Suprapubic skin (tissue), 4 donors: Measurements from ENCODE around the gene MTMR12. TPM values are rescaled to one million over a fixed set of nuclear protein-coding genes. Genes with fewer than 3 reads are reported as not detected.

Experiments
- DNase-seq, 2 donors: peaks; one replicate each; pipeline ENCODE4 v3.0.0-alpha.2; 2019; ENCODE audit warnings: low spot score in 2 of 2
- H3K27ac ChIP-seq: fragments of 200-600 bp; sonication (generic); one replicate; pipeline ENCODE4 v1.5.1; 2019
- H3K27me3 ChIP-seq: fragments of 200-600 bp; sonication (generic); one replicate; pipeline ENCODE4 v1.5.1; 2019
- H3K36me3 ChIP-seq: fragments of 200-600 bp; sonication (generic); one replicate; pipeline ENCODE4 v1.5.1; 2019
- H3K4me1 ChIP-seq: fragments of 200-600 bp; sonication (generic); one replicate; pipeline ENCODE4 v1.5.1; 2019
- H3K4me3 ChIP-seq: fragments of 200-600 bp; sonication (generic); one replicate; pipeline ENCODE4 v1.5.1; 2019; ENCODE audit warnings: mild to moderate bottlenecking
- H3K9me3 ChIP-seq: fragments of 200-600 bp; sonication (generic); one replicate; pipeline ENCODE4 v1.5.1; 2019
- EP300 ChIP-seq: sonication (generic); formaldehyde crosslinking; IDR thresholded peaks from one replicate; pipeline ENCODE4 v1.6.1; 2017; ENCODE audit warnings: antibody characterized with exemption
- POLR2A ChIP-seq, 2 donors: fragments of 450-650 bp; IDR thresholded peaks; one replicate each; pipeline ENCODE4 v1.6.1; 2017; ENCODE audit warnings: antibody characterized with exemption in 2 of 2, mild to moderate bottlenecking in 2 of 2, moderate library complexity in 2 of 2
- POLR2AphosphoS5 ChIP-seq, 3 donors: sonication (generic); formaldehyde crosslinking; IDR thresholded peaks; one replicate each; pipeline ENCODE4 v1.6.1; 2017; ENCODE audit warnings: antibody characterized with exemption in 3 of 3
- WGBS: methylation state at CpG from one replicate; pipeline ENCODE4 v1.1.5; 2018; 5-methylcytosine and 5-hydroxymethylcytosine counted together
- total RNA-seq, 4 donors: library from RNA; depleted of rRNA; stranded (reverse); fragments of >200 nt; gene quantifications; one replicate each; pipeline ENCODE4 v1.1.0, GENCODE V29; 2016
- TF ChIP-seq, protein P1 (sequence below), 2 donors: fragments of 200-600 bp in 1 of 2; fragments of 450-650 bp in 1 of 2; sonication (generic) in 1 of 2; IDR thresholded peaks; one replicate each; pipeline ENCODE4 v1.5.1; 2016 to 2019; ENCODE audit warnings: antibody characterized with exemption in 2 of 2, mild to moderate bottlenecking in 1 of 2, moderate library complexity in 1 of 2

Gene MTMR12
- total RNA-seq, 4 donors from 2014 or later = 28.1 to 43.6 (median 40.6) TPM

DNA sequence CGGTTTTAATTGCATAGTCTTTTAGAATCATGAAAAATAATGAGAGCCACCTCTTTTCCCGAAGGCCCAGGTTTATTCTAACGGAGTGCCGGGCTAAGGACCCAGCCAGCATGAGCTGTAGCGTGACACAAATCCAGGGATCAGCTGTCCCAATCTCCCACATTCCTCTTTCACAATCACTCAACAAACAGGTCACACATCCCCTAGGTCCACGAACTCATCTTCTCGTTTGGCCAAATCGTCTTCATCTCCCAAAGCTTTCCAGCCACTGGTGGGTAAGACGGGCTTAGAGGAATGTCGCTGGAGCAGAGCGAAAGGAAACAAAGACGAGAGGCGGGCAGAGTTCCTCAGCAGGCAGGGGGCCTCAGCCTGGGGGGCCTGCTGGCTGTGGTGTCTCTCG lies 83.2 kb downstream of the MTMR12 start:
- Histone ChIP-seq H3K27me3 (no peaks in the 10 kb centered on the region), H3K4me1 (peaks cover 29% of the 10 kb centered on the region), H3K27ac (no peak overlapping the region), H3K4me3 (no peak overlapping the region), H3K36me3 (peaks cover 25% of the 10 kb centered on the region), H3K9me3 (no peaks in the 10 kb centered on the region)
- DNase-seq = no peak
- 94% methylated on average over 14 of the region's 14 CpGs for WGBS
- TF ChIP-seq, protein P1, sequence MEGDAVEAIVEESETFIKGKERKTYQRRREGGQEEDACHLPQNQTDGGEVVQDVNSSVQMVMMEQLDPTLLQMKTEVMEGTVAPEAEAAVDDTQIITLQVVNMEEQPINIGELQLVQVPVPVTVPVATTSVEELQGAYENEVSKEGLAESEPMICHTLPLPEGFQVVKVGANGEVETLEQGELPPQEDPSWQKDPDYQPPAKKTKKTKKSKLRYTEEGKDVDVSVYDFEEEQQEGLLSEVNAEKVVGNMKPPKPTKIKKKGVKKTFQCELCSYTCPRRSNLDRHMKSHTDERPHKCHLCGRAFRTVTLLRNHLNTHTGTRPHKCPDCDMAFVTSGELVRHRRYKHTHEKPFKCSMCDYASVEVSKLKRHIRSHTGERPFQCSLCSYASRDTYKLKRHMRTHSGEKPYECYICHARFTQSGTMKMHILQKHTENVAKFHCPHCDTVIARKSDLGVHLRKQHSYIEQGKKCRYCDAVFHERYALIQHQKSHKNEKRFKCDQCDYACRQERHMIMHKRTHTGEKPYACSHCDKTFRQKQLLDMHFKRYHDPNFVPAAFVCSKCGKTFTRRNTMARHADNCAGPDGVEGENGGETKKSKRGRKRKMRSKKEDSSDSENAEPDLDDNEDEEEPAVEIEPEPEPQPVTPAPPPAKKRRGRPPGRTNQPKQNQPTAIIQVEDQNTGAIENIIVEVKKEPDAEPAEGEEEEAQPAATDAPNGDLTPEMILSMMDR (IDR thresholded peaks at IDR 0.05) = no peak
- TF ChIP-seq POLR2AphosphoS5 (IDR thresholded peaks at IDR 0.05) (no peak), EP300 (no peak), POLR2A (IDR thresholded peaks at IDR 0.05) (no peak)

DNA sequence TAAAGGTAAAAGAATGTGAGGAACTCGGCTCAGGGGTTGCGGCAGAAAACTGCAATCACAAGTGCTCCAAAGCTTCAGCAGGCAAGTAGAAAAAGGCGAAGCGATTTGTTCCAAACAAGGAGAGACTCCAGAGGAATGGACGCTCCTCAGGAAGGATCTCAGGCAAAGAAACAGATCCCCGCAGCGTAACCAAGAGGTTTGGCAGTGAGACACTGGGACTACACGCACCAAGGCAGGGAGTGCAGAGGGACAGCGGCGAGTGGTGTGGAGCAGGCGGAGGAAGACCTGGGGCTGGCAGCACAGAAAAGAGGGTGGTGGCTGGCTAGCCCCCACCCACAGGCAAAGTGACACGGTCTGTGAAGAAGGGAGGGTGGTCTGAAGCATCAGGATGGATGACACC lies 83.9 kb downstream of the MTMR12 start:
- 96% methylated on average over 12 of the region's 12 CpGs for WGBS
- Histone ChIP-seq H3K36me3 (peaks cover 20% of the 10 kb centered on the region), H3K27ac (no peak overlapping the region), H3K4me3 (no peak overlapping the region), H3K9me3 (no peaks in the 10 kb centered on the region), H3K4me1 (peaks cover 23% of the 10 kb centered on the region), H3K27me3 (no peaks in the 10 kb centered on the region)
- no peak for TF ChIP-seq POLR2AphosphoS5 (IDR thresholded peaks at IDR 0.05)
- TF ChIP-seq POLR2A (IDR thresholded peaks at IDR 0.05) = no peak
- no peak for TF ChIP-seq EP300
- TF ChIP-seq, protein P1 (IDR thresholded peaks at IDR 0.05) = no peak
- DNase-seq = no peak

DNA sequence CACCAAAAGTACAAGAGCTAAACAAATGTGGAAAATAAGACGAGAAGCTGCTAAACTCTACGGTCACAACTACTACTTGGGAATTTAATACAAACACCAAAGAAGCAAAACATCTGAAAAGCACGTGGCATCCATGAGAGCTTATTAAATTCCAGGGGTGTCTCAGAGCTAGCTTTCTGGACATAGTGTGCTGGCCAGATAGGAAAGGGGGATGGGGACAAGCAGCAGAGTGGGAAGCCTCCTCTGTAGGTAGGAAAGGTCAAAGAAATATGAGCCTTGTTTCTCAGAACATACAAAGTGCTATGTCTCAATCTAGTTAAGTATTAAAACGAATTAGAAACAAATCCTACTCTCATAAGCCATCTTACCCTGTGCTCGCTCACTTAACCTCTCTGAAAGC lies 87.3 kb downstream of the MTMR12 start:
- Histone ChIP-seq H3K4me3 (no peak overlapping the region), H3K4me1 (no peaks in the 10 kb centered on the region), H3K36me3 (peaks cover 15% of the 10 kb centered on the region), H3K27me3 (no peaks in the 10 kb centered on the region), H3K9me3 (no peaks in the 10 kb centered on the region), H3K27ac (no peak overlapping the region)
- no peak for DNase-seq
- WGBS = 63% methylated on average over 5 of the region's 5 CpGs
- TF ChIP-seq POLR2A (IDR thresholded peaks at IDR 0.05) (no peak), EP300 (peak; percentile 80), POLR2AphosphoS5 (IDR thresholded peaks at IDR 0.05) (peak in 1 of 3 donors; percentile 25)
- TF ChIP-seq, protein P1 (IDR thresholded peaks at IDR 0.05) = no peak

DNA sequence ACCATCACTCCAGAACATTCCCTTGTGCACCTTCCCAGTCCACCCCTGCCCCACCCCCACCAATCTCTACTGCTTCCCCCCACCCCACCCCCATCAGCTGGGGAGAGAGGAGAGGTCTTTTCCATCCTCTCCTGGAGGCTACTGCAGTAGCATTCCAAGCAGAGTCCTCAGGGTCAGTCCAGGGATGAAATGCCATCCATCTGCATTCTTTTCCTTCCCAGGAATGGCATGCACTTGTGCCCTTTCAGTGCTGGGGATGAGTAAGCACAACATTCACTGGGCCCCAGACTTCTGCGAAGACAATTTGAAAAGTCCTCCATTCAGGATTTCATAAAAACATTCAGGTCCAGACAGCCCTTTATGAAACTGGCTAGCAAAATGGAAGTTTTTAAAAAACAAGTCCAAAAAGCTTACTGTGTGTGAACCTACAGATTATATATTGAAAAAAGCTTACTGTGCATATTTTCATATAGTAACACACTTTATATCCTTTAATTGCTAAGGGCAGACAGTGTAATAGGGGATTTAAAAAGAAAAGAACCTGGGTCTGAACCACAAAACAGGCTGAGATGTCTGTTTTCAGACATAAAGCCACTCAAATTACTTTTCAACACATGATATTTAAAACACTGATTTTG lies 88.6 kb downstream of the MTMR12 start:
- no peak for DNase-seq
- Histone ChIP-seq H3K4me1 (no peaks in the 10 kb centered on the region), H3K36me3 (peaks cover 4% of the 10 kb centered on the region), H3K27me3 (no peaks in the 10 kb centered on the region), H3K4me3 (no peak overlapping the region), H3K9me3 (no peaks in the 10 kb centered on the region), H3K27ac (no peak overlapping the region)
- peak; percentile 64 for TF ChIP-seq EP300
- TF ChIP-seq POLR2A (IDR thresholded peaks at IDR 0.05) = no peak
- TF ChIP-seq, protein P1 (IDR thresholded peaks at IDR 0.05) = no peak
- no peak for TF ChIP-seq POLR2AphosphoS5 (IDR thresholded peaks at IDR 0.05)
- 79% methylated on average over 1 of the region's 1 CpG for WGBS

DNA sequence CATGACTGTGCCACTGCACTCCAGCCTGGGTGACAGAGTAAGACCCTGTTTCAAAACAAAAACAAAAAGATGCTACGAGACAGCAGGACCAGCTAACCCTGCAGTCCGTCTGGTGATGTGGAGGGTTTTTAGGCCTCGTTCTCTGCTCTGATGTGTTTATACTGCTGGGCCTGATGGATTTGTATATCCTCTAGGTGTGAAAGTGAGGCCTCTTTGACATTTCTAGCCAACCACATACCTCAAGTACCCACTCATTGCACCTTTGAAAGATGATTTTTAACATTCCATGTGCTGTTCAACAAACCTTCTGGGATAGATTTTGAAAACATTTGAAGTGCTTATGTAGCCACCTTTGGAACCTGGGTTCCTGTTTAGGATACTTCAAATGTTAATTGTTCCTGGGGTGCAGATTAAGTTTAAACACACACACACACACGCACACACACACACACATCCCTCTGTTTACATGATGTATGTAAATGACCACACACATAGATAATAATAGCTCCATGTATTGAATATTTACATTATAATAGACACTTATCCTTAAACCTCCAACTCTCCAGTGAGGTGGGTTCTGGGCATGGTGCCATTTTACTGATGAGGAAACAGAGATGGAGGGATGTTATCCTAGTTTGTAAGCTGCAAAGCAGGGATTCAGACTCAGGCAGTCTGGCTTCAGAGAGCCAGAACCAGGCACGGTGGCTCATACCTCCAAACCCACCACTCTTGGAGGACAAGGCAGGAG lies 89.8 kb downstream of the MTMR12 start:
- Histone ChIP-seq H3K9me3 (no peaks in the 10 kb centered on the region), H3K4me3 (no peak overlapping the region), H3K27ac (no peak overlapping the region), H3K27me3 (no peaks in the 10 kb centered on the region), H3K4me1 (no peaks in the 10 kb centered on the region), H3K36me3 (no peaks in the 10 kb centered on the region)
- WGBS = 99% methylated on average over 5 of the region's 5 CpGs
- DNase-seq = no peak
- no peak for TF ChIP-seq EP300
- TF ChIP-seq POLR2A (IDR thresholded peaks at IDR 0.05) = no peak
- no peak for TF ChIP-seq POLR2AphosphoS5 (IDR thresholded peaks at IDR 0.05)
- TF ChIP-seq, protein P1 (IDR thresholded peaks at IDR 0.05) = no peak
